Ishikawa (cell line): ENCODE data around the gene PNPO.
A peak's percentile ranks its signal among the peaks of the same experiment; 100 is the strongest.

Source experiments
- CEBPB ChIP-seq: IDR thresholded peaks from 2 replicates; pipeline ENCODE4 v1.6.1; 2012
- CREB1 ChIP-seq: IDR thresholded peaks from 2 replicates; pipeline ENCODE4 v1.6.1; 2012; ENCODE audit warnings: low read depth
- EGR1 ChIP-seq: IDR thresholded peaks from 2 replicates; pipeline ENCODE4 v1.6.1; 2012
- EP300 ChIP-seq: IDR thresholded peaks from 2 replicates; pipeline ENCODE4 v1.6.1; 2012; ENCODE audit warnings: borderline replicate concordance
- FOXM1 ChIP-seq: IDR thresholded peaks from 2 replicates; pipeline ENCODE4 v1.6.1; 2012; ENCODE audit warnings: low read depth, borderline replicate concordance
- NFIC ChIP-seq: IDR thresholded peaks from 2 replicates; pipeline ENCODE4 v1.6.1; 2012
- RAD21 ChIP-seq: IDR thresholded peaks from 2 replicates; pipeline ENCODE4 v1.6.1; 2012; ENCODE audit warnings: low read depth
- TAF1 ChIP-seq: IDR thresholded peaks from 2 replicates; pipeline ENCODE4 v1.6.1; 2012; ENCODE audit warnings: low read depth, mild to moderate bottlenecking
- TCF12 ChIP-seq: IDR thresholded peaks from 2 replicates; pipeline ENCODE4 v1.6.1; 2012; ENCODE audit warnings: low read depth
- TEAD4 ChIP-seq: IDR thresholded peaks from 2 replicates; pipeline ENCODE4 v1.6.1; 2012
- YY1 ChIP-seq: IDR thresholded peaks from 2 replicates; pipeline ENCODE4 v1.6.1; 2012; ENCODE audit warnings: low read depth
- ZBTB7A ChIP-seq: IDR thresholded peaks from 2 replicates; pipeline ENCODE4 v1.6.1; 2012; ENCODE audit warnings: low read depth
- TF ChIP-seq, protein P1 (sequence below): IDR thresholded peaks from 2 replicates; pipeline ENCODE4 v1.6.1; 2012
- TF ChIP-seq, protein P2 (sequence below): IDR thresholded peaks from 2 replicates; pipeline ENCODE4 v1.6.1; 2012; ENCODE audit warnings: low read depth, mild to moderate bottlenecking
- TF ChIP-seq, protein P3 (sequence below): IDR thresholded peaks from 2 replicates; pipeline ENCODE4 v1.6.1; 2012

PNPO gene

DNA sequence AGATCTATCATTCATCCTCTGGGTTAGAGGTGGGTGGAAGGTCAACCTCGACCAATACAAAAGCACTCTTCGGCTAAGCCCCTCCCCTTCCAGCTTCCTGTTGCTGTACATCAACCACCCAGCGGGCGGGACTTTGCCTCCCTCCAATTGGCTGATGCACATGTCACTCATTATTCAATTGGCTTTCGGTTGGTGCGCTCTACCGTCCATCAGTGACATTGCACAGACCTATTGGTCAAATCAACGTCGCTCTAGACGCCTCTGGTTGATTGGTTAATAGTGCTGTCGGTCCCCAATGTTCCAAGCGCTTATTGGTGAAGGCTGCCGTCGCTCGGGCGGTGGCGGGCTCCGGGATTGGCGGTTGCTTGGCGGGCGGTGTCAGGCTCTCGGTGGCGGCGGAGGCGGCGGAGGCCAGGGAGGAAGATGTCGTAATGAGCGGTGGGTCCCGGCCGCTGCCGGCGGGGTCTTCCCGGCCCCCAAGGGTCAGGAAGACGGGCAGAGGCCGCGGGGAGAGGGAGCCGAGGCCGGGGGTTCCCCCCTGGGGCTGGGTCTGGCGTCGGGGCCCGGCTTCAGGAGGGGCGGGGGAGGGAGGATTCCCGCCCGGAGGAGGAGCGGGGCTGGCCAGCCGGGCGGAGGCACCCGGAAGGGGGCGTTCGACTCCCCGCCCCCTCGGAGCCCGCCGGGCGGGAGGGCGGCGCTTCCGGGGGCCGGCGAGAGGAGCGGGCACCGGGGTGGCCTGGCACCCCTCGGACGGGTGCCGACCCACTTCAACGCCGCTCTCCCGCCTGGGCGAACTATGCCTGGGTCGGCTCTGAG lies 45.3 kb upstream of the PNPO start, which contains the start of gene SP2:
TSS of gene SP2 (plus strand) at position 381 of the 816 bp plus-strand sequence. CDS start at position 432, 51 bp downstream.
- TF ChIP-seq CEBPB (peak; percentile 54; the same call in 1 of the 2 replicates), EGR1 (no peak), CREB1 (peak; percentile 85), EP300 (0 out of 2 replicates have a peak, but pooled peaks have one; percentile 5), ZBTB7A (no peak; the same call in 1 of the 2 replicates), YY1 (0 out of 2 replicates have a peak, but pooled peaks have one; percentile 8), TCF12 (peak; percentile 40), TAF1 (peak; percentile 77), FOXM1 (peak; percentile 70; the same call in 1 of the 2 replicates), NFIC (no peak)
- TF ChIP-seq, protein P1, sequence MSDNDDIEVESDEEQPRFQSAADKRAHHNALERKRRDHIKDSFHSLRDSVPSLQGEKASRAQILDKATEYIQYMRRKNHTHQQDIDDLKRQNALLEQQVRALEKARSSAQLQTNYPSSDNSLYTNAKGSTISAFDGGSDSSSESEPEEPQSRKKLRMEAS, result peak; percentile 57; the same call in 1 of the 2 replicates
- TF ChIP-seq, protein P2, sequence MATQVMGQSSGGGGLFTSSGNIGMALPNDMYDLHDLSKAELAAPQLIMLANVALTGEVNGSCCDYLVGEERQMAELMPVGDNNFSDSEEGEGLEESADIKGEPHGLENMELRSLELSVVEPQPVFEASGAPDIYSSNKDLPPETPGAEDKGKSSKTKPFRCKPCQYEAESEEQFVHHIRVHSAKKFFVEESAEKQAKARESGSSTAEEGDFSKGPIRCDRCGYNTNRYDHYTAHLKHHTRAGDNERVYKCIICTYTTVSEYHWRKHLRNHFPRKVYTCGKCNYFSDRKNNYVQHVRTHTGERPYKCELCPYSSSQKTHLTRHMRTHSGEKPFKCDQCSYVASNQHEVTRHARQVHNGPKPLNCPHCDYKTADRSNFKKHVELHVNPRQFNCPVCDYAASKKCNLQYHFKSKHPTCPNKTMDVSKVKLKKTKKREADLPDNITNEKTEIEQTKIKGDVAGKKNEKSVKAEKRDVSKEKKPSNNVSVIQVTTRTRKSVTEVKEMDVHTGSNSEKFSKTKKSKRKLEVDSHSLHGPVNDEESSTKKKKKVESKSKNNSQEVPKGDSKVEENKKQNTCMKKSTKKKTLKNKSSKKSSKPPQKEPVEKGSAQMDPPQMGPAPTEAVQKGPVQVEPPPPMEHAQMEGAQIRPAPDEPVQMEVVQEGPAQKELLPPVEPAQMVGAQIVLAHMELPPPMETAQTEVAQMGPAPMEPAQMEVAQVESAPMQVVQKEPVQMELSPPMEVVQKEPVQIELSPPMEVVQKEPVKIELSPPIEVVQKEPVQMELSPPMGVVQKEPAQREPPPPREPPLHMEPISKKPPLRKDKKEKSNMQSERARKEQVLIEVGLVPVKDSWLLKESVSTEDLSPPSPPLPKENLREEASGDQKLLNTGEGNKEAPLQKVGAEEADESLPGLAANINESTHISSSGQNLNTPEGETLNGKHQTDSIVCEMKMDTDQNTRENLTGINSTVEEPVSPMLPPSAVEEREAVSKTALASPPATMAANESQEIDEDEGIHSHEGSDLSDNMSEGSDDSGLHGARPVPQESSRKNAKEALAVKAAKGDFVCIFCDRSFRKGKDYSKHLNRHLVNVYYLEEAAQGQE, result no peak

DNA sequence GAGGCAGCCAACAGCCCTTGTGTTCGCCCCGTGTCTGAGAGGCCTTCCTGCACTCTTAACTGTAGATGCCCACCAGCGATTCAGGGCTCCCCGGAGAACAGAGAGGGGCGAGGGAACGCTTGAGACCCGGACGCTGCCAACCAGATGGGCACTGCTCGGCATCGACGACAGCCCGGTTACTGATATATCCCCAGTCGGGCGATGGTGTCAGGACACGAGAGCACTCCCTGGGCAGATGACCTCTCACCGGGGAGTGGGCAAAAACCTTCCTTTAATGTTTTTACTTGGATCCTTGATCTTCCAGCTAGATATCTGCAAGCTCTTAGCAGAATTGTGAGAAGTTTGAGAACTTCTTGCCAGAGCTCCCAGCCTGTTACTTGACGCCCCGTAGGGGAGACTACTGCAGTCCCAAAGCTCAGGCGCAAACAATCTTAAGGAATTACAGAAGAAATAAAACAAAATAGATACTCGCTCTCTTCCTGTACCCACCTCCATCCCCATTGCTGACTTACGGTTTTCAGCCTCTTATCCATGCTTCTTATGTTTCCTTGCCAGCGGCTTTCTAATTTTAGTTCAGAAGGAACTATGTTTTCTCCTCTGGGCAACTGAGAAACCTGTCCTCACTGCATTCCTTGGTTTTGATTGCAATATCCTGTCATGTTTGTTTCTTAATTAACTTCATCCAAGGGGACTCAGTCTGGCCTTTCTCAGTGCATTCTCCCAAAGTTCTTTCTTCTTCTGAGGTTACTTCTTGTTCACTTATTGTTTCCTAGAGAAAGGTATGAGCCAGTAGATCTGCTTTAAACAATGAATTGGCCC lies 44.5 kb upstream of the PNPO start:
- TF ChIP-seq, protein P2, result no peak
- TF ChIP-seq, protein P1, result peak; percentile 14; the same call in 1 of the 2 replicates
- no peak for TF ChIP-seq TEAD4
- no peak; the same call in 1 of the 2 replicates for TF ChIP-seq ZBTB7A

DNA sequence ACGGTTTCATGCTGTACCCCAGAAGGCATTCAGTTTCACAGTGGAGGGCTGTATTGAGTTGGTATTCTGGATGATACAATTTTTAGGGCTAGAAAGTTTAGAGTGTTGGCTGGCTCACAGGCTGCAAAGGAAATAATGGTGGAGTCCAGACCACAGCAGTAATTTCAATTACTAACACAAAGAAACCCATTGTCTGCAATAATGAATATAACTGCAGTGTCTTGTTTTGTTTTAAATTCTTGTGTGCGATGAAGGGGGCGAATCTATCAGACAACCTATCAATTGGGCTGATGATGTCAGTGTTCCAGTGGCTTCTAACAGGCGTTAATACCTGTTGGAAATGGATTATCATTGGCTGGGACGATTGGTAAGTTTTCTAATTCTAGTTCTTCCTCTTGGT lies 43.8 kb upstream of the PNPO start:
- TF ChIP-seq RAD21 (no peak), EGR1 (no peak), EP300 (no peak), YY1 (no peak), TCF12 (no peak), FOXM1 (no peak), ZBTB7A (no peak), CEBPB (no peak), CREB1 (no peak), TEAD4 (no peak), TAF1 (no peak), NFIC (no peak)
- TF ChIP-seq, protein P1, result no peak
- TF ChIP-seq, protein P2, result no peak
- TF ChIP-seq, protein P3, sequence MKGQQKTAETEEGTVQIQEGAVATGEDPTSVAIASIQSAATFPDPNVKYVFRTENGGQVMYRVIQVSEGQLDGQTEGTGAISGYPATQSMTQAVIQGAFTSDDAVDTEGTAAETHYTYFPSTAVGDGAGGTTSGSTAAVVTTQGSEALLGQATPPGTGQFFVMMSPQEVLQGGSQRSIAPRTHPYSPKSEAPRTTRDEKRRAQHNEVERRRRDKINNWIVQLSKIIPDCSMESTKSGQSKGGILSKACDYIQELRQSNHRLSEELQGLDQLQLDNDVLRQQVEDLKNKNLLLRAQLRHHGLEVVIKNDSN, result no peak

DNA sequence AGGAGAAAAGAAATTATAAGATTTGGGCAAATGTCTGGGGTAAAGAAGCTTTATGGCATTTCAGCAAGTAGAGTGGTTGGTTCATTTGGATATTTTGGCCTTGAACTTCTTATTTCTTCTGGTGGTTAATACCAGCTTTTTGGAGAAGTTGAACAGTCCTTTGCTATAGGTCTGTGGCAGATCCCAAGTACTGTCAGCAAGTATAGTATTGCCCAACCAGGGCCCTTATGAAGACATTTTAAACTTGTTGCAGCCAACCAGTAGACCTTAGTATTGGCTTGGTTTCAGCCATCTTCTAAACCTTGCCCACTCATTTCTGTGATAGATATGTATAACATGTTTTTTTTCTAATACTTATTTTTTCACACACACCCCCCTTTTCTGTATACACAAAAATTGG lies 43.1 kb upstream of the PNPO start:
- TF ChIP-seq FOXM1, result no peak
- TF ChIP-seq TCF12, result no peak
- no peak for TF ChIP-seq TAF1
- TF ChIP-seq NFIC, result no peak
- no peak for TF ChIP-seq RAD21
- TF ChIP-seq, protein P2, result no peak
- TF ChIP-seq, protein P3, result no peak
- TF ChIP-seq EGR1, result no peak
- TF ChIP-seq CEBPB, result no peak
- TF ChIP-seq YY1, result no peak
- TF ChIP-seq TEAD4, result no peak
- TF ChIP-seq EP300, result no peak
- TF ChIP-seq, protein P1, result no peak
